Measurements from ENCODE around the gene NDUFA7. TPM values are rescaled to one million over a fixed set of nuclear protein-coding genes. Genes with fewer than 3 reads are reported as not detected.

NDUFA7 gene
- total RNA-seq, 2 donors from 2014 or later, result 81.0 to 82.0 TPM

- Histone ChIP-seq H3K4me3 (no peak overlapping the region), H3K27me3 (no peaks in the 10 kb centered on the region), H3K4me1 (peaks cover 0 to 42% of the 10 kb centered on the region in 2 donors), H3K9me3 (no peaks in the 10 kb centered on the region), H3K36me3 (peaks cover 48% of the 10 kb centered on the region), H3K27ac (peak overlapping the region; percentile 35 to 37)
- no peak for TF ChIP-seq CTCF (IDR thresholded peaks at IDR 0.05)
- DNase-seq (ENCODE audit: low spot score), result no peak
Observed at GRCh38 chr19:8311461-8312260, 9.5 kb downstream of the NDUFA7 start.

GRCh38 chr19:8310342-8311055, 10.7 kb downstream of the NDUFA7 start:
- Histone ChIP-seq H3K4me1 (peaks cover 0 to 41% of the 10 kb centered on the region in 2 donors), H3K4me3 (no peak overlapping the region), H3K9me3 (no peaks in the 10 kb centered on the region), H3K36me3 (peaks cover 40% of the 10 kb centered on the region), H3K27ac (no peak overlapping the region), H3K27me3 (no peaks in the 10 kb centered on the region)
- no peak for TF ChIP-seq CTCF (IDR thresholded peaks at IDR 0.05)
- no peak for DNase-seq (ENCODE audit: low spot score)

GRCh38 chr19:8308891-8309291, 12.3 kb downstream of the NDUFA7 start:
- Histone ChIP-seq H3K4me3 (peak overlapping the region in 1 of 2 donors; percentile 64), H3K36me3 (peaks cover 34% of the 10 kb centered on the region), H3K4me1 (peaks cover 0 to 41% of the 10 kb centered on the region in 2 donors), H3K27me3 (no peaks in the 10 kb centered on the region), H3K27ac (peak overlapping the region; percentile 54 to 72), H3K9me3 (no peaks in the 10 kb centered on the region)
- TF ChIP-seq CTCF (IDR thresholded peaks at IDR 0.05), result no peak
- DNase-seq (ENCODE audit: low spot score), result peak; percentile 54

- DNase-seq (ENCODE audit: low spot score), result peak; percentile 90
- Histone ChIP-seq H3K36me3 (peaks cover 27% of the 10 kb centered on the region), H3K4me3 (peak within 1 kb of the TSS; percentile 43 to 64), H3K9me3 (no peaks in the 10 kb centered on the region), H3K27ac (peak within 1 kb of the TSS; percentile 54 to 72), H3K27me3 (no peaks in the 10 kb centered on the region), H3K4me1 (peaks cover 0 to 41% of the 10 kb centered on the region in 2 donors)
- TF ChIP-seq CTCF (IDR thresholded peaks at IDR 0.05), result no peak
Observed at GRCh38 chr19:8307965-8308866, 13.0 kb downstream of the NDUFA7 start, which contains the start of gene CD320. TSS of gene CD320 (minus strand) at chr19:8308358. CDS start at chr19:8308290, 68 bp downstream.

GRCh38 chr19:8307400-8307964, 13.7 kb downstream of the NDUFA7 start:
- DNase-seq (ENCODE audit: low spot score), result peak; percentile 58
- no peak for TF ChIP-seq CTCF (IDR thresholded peaks at IDR 0.05)
- H3K4me3 ChIP-seq, result peak overlapping the region; percentile 43 to 64
- H3K36me3 ChIP-seq, result peaks cover 27% of the 10 kb centered on the region
- H3K9me3 ChIP-seq, result no peaks in the 10 kb centered on the region
- H3K27me3 ChIP-seq, result no peaks in the 10 kb centered on the region
- H3K27ac ChIP-seq, result peak overlapping the region in 1 of 2 donors; percentile 72
- H3K4me1 ChIP-seq, result peaks cover 0 to 46% of the 10 kb centered on the region in 2 donors
